HEK293T (cell line): ENCODE data around the gene ITGB8.

Source experiments
- FOXM1 ChIP-seq: fragments of 450-650 bp; IDR thresholded peaks from 2 replicates; pipeline ENCODE4 v1.6.1; 2017; ENCODE audit warnings: mild to moderate bottlenecking, borderline replicate concordance
- TARDBP ChIP-seq: fragments of 450-650 bp; IDR thresholded peaks from 2 replicates; pipeline ENCODE4 v1.6.1; 2016

DNA sequence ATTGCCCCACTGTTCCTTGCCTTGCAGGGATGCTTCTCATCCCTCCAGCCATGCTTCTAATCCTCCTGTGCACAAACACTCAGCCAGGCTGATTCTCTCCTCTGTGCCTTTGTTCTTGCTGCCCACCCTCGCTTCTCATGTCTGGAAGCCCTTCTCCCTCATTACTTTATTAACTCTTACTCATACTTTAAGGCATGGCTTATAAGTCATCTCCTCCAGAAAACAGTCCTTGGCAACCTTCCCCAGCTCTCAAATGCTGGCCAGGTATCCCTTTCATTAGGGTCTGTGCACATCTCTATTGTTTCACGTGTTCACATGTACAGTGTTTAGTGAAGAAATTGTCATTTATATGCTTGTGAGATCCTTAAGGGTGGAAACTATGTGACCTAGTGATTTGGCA is 62.9 kb downstream of the ITGB8 start:
- no peak for TF ChIP-seq FOXM1
- no peak for TF ChIP-seq TARDBP
